ENCODE results near the gene CCNI2. TPM values are rescaled to one million over a fixed set of nuclear protein-coding genes. Genes with fewer than 3 reads are reported as not detected.

CCNI2 gene
- total RNA-seq, 4 donors from 2014 or later = 0.34 to 0.81 (median 0.67) TPM; not detected in 1

DNA sequence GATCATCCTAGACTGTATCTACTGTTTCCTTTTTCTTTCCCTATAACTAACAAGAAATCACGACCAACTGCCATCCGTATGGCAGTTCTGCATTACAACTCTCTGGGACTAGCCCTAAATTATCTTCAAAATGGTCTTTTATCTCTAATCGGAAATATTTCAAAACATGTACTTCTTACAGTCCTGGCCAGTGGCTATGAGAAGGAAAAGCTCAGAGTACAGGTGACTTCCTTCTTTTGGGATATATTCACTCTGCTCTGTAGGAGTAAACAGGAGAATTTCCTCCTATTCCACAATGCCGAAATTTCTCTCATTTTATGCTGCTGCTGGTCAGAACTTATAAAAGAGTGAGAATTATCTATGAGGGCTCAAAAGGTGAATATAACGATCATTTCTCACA is 31.6 kb downstream of the CCNI2 start:
- 83 to 95% methylated on average over 5 of the region's 5 CpGs for WGBS, 2 donors

GRCh38 chr5:132779961-132780360 is 32.7 kb downstream of the CCNI2 start:
- intact Hi-C loops (cut with DNase I) = no loop called here
- Histone ChIP-seq H3K4me3 (replicated peaks in 1 of 3) (no peak overlapping the region), H3K27ac (no peak overlapping the region), H3K9me3 (no peaks in the 10 kb centered on the region), H3K4me1 (peaks cover 17 to 18% of the 10 kb centered on the region in 2 donors), H3K27me3 (no peaks in the 10 kb centered on the region), H3K36me3 (no peaks in the 10 kb centered on the region)
- no peak for DNase-seq
- WGBS, 2 donors = 94 to 95% methylated on average over 3 of the region's 3 CpGs
- TF ChIP-seq CTCF (IDR thresholded peaks at IDR 0.05) (no peak), POLR2A (IDR thresholded peaks at IDR 0.05) (no peak)

More for the DNA sequence above, 31.6 kb downstream of the CCNI2 start:
- intact Hi-C loops (cut with DNase I) = no loop called here
- Histone ChIP-seq H3K27me3 (no peaks in the 10 kb centered on the region), H3K9me3 (no peaks in the 10 kb centered on the region), H3K36me3 (no peaks in the 10 kb centered on the region), H3K27ac (no peak overlapping the region), H3K4me1 (peaks cover 24 to 29% of the 10 kb centered on the region in 2 donors), H3K4me3 (replicated peaks in 1 of 3) (no peak overlapping the region)
- no peak for TF ChIP-seq CTCF (IDR thresholded peaks at IDR 0.05)
- TF ChIP-seq POLR2A (IDR thresholded peaks at IDR 0.05) = no peak
- DNase-seq = no peak

GRCh38 chr5:132780577-132780976 is 33.4 kb downstream of the CCNI2 start:
- intact Hi-C loops (cut with DNase I) = no loop called here
- H3K4me3 ChIP-seq (replicated peaks in 1 of 3) = no peak overlapping the region
- no peaks in the 10 kb centered on the region for H3K27me3 ChIP-seq
- no peak overlapping the region for H3K27ac ChIP-seq
- no peaks in the 10 kb centered on the region for H3K36me3 ChIP-seq
- TF ChIP-seq POLR2A (IDR thresholded peaks at IDR 0.05) (no peak), CTCF (IDR thresholded peaks at IDR 0.05) (no peak)
- no peak for DNase-seq
- 88 to 93% methylated on average over 1 of the region's 1 CpG for WGBS, 2 donors
- H3K9me3 ChIP-seq = no peaks in the 10 kb centered on the region
- peaks cover 12 to 13% of the 10 kb centered on the region in 2 donors for H3K4me1 ChIP-seq

DNA sequence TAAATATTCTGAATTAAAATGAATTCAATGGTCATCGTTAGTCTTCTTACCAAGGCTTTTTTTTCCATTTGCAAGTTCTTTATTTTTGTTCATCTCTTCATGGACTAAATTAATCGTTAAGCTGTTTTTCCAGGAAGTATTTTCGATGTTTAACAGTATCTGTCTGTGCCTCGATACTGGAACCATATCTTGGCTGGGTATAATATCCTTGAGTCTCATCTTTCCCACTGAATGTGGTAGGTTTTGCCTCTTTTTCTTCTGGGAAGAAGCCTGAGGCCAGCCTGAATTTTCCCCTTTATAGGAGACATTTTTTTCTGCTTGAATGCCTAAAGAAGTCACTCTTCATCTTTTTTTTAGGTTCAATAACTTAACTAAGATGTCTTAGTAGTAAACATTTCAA is 33.8 kb downstream of the CCNI2 start:
- no peak overlapping the region for H3K27ac ChIP-seq
- H3K9me3 ChIP-seq = no peaks in the 10 kb centered on the region
- peaks cover 8% of the 10 kb centered on the region in 2 donors for H3K4me1 ChIP-seq
- no peak for DNase-seq
- TF ChIP-seq CTCF (IDR thresholded peaks at IDR 0.05) = no peak
- no peak for TF ChIP-seq POLR2A (IDR thresholded peaks at IDR 0.05)
- 96 to 98% methylated on average over 4 of the region's 4 CpGs for WGBS, 2 donors
- no peaks in the 10 kb centered on the region for H3K27me3 ChIP-seq
- H3K4me3 ChIP-seq (replicated peaks in 1 of 3) = no peak overlapping the region
- no peaks in the 10 kb centered on the region for H3K36me3 ChIP-seq
- intact Hi-C loops (cut with DNase I) = no loop called here

- TF ChIP-seq CTCF (IDR thresholded peaks at IDR 0.05) = no peak
- no peak for TF ChIP-seq POLR2A (IDR thresholded peaks at IDR 0.05)
- WGBS, 2 donors = 70 to 77% methylated on average over 4 of the region's 4 CpGs
- H3K4me1 ChIP-seq = peaks cover 5 to 7% of the 10 kb centered on the region in 2 donors
- no peaks in the 10 kb centered on the region for H3K9me3 ChIP-seq
- no peaks in the 10 kb centered on the region for H3K36me3 ChIP-seq
- intact Hi-C loops (cut with DNase I) = no loop called here
- H3K27ac ChIP-seq = no peak overlapping the region
- no peak for DNase-seq
- no peak overlapping the region for H3K4me3 ChIP-seq (replicated peaks in 1 of 3)
- H3K27me3 ChIP-seq = no peaks in the 10 kb centered on the region
These were observed 34.9 kb downstream of the CCNI2 start for GRCh38 chr5:132782101-132782500.
